T-helper 22 cell (primary cell): ENCODE results near the gene NINL.
"Not testable (repeated sequence)": the region's sequence is repeated elsewhere in the genome, so short reads cannot be mapped to it uniquely, and the experiment has no call there.

Source experiments
- DNase-seq: peaks from one replicate; pipeline ENCODE4 v3.0.0-alpha.2; 2020; ENCODE audit warnings: low read depth

Gene NINL

DNA sequence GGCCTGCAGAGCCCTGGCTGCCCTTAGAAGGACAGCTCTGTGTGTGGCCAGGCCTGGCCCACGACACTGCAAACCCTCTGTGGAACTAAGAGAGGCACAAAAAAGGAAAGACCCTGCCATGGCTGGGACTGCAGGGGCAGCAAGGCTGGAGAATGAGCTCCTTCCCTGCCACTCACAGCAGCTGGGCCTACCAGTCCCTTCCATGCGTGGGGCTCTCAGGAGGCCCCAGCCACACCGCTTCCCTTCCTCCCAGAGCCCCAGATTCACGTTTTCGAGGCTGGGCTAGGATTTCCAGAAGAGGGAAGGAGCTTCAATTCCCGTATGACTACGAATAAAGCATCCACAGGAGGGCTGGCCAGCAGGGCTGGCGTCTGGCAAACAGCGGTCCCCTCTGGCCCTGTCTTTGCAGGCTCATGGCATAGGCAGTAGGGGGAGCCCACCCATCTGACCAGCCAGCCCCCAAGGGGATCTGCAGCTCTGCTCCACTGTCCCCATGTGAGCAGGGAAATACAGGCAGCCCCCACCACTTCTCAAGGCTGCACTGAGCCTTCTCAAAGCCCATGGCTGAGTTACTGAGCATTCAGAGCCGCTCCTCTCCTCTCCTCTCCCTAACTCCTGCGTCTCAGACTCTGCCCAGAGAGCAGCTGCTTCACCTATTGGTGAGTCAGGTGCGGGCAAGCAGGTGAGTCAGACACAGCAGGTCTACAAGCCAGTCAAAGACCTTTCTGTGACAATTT is 53.1 kb downstream of the NINL start:
- no peak for DNase-seq

DNA sequence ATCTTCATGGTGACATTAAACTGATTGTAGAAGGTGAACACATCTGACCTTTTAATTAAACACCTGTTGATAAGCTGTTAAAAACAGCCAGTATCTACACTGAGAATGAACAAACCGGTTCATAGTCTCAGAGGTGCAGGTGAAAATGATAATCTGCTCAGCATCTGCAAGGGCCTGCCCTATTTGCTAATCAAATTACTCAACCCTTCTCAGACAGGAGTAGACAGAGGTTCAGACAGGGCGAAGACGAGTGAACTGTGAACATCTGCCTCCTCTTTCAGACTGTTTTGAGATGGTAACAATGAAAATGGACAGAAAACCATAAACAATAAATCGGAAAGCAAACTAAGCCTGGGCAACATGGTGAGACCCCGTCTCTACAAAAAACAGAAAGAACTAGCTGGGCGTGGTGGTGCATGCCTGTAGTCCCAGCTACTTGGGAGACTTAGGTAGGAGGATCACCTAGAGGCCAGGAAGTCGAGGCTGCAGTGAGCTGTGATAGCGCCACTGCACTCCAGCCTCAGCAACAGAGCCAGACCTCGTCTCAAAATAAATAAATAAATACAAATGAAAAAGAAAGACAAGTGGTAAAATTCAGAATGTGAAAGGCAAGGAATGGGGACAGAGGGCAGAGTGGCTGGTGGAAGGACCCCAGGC is 55.9 kb downstream of the NINL start:
- DNase-seq, result no peak

DNA sequence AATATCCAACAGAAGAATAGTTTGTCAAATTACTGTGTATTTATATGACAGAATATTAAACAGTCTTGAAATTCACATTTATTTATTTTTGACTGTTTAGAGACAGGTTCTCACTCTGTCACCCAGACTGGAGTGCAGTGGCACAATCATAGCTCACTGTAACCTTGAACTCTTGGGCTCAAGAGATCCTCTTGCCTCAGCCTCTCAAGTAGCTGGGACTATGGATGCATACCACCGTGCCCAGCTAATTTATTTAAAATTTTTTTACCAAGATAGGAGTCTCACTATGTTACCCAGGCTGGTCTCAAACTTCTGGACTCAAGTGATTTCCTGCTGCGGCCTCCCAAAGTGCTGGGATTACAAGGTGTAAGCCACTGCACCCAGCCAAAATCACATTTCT is 57.4 kb downstream of the NINL start:
- no peak for DNase-seq

DNA sequence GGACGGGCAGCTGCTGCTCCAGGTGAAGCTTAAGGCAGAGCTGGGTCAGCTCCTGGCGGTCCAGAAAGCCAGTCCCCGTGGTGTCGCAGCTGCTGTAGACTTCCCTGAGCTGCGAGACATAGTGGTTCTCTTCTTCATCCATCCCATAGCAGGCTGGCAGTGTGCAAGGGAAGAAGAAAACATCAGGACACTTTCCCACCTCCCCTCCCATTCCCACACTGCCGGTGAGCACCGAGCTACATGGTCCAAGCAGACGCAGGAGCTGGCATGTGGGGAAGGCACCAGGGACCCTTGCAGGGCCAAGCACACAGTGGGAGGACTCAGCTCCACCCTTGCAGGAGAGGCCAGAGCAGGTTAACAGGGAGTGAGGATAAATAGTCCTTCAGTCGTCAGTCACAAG is 58.9 kb downstream of the NINL start:
- no peak for DNase-seq

DNA sequence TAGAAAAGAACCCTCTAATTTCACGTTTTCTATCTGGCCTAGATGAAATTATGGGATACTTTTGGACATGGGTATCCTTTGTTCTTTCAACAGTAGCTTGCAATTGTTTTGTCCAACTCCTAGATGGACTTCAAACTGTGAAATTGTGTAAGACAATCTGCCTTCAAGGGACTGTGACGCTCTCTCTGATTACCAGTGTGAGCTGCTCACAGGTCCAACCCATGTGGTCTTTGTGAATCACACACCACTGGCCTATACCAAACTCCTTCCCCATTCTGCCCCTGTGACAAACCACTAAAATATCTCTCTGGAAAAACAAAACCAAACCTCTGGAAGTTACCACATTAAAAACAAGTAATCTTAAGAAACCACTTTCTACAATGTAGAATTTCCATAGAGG is 59.5 kb downstream of the NINL start:
- DNase-seq, result no peak

DNA sequence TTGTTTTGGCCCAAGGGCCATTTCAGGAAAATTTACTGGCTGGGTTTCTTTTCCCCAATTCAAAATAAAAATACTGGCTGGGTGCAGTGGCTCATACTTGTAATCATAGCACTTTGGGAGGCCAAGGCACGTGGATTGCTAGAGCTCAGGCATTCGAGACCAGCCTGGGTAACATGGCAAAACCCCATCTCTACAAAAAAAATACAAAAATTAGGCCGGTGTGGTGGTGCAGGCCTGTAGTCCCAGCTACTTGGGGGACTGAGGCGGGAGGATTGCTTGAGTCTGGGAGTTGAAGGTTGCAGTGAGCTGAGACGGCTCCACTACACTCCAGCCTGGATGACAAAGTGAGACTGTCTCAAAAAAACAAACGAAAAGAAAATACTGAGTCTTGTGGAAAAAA is 60.0 kb downstream of the NINL start:
- no peak for DNase-seq

GRCh38 chr20:25521382-25521781 is 63.9 kb downstream of the NINL start:
- no peak for DNase-seq

DNA sequence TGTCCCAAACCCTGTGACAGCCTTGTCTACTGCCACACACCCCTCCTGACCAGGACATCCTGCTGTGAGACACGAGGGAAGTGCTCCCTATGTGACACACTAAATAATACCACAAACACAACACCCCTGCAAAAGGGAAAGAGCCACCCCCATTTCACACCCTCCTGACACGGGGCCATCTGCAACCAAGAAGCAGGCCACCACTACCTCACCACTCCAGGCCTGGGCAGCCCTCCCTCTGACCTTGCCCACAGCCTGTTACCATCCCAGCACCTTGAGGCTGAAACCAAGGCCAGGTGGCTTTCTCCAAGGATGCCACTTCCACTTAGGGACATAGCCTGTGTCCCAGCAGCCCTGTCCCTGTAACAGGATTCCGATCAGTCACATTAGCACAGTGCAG is 68.2 kb downstream of the NINL start:
- DNase-seq, result no peak

DNA sequence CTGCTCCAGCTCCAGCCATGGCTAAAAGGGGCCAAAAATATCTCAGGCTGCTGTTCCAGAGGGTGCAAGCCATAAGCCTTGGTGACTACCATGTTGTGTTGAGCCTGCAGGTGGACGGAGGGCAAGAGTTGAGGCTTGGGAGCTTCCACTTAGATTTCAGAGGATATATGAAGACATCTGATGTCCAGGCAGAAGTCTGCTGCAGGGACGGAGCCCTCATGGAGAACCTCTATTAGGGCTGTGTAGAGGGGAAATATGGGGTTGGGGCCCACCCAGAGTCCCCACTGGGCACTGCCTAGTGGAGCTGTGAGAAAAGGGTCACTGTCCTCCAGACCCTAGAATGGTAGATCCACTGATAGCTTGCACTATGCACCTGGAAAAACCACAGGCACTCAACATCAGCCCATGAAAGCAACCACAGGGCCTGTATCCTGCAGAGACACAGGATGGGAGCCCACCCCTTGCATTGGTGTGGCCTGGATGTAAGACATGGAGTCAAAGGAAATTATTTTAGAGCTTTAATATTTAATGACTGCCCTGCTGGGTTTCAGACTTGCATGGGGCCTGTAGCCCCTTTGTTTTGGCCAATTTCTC is 70.5 kb downstream of the NINL start:
- DNase-seq, result no peak

DNA sequence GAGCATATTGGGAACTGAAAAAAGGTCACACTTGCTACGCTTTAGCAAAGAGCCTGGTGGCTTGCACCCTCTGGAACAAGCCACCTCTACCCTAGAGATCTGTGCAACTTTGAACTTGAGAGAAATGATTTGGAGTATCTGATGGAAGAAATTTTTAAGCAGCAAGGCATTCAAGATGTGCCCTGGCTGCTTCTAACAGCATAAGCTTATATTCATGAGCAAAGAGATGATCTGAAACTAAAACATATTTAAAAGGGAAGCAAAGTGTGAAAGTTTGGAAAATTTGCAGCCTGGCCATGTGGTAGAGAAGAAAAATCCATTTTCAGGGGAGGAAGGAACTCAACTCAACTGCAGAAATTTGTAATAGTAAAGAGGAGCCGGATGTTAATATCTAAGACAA is 71.1 kb downstream of the NINL start:
- DNase-seq, result no peak

- DNase-seq, result no peak
Observed at GRCh38 chr20:25512709-25513108, 72.6 kb downstream of the NINL start.

- no peak for DNase-seq
Observed at GRCh38 chr20:25511183-25511582, 74.1 kb downstream of the NINL start.

- no peak for DNase-seq
Observed at GRCh38 chr20:25510721-25511120, 74.6 kb downstream of the NINL start.

- DNase-seq, result no peak
Observed at GRCh38 chr20:25510202-25510601, 75.1 kb downstream of the NINL start.

- no peak for DNase-seq
Observed at GRCh38 chr20:25509084-25509483, 76.2 kb downstream of the NINL start.

GRCh38 chr20:25508083-25508770 is 77.1 kb downstream of the NINL start:
- no peak for DNase-seq

DNA sequence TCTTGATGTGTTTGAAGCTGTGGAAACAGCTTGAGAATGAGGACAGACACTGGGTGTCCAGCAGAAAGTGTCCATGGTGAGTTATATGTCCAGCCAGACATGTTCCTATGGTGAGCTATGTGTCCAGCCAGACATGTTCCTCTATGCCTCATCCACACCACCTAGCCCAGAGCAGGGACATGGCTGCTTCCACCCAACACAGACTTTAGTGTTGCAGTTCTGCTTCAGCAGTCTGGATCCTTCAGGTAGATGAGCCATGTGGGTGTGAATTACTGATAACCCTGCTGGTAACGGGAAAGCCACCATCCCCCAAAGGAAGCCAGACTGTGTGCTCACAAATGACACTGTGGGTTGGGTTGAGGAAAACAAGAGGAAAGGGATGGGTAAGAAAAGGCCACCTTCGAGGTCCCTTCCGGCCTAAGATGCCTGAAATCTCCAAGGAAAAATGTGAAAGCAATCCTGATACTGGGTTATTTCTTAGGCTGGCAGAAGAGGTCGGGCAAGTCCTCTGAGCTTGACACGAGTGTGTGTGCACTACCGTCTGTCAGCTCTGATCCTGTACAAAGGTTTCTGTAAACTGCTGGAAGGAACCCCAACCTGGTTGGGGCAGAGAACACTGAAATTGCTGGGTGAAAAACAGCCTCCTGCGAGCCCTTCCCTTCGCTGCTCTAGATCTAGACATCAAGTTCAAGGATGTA is 77.8 kb downstream of the NINL start:
- no peak for DNase-seq

DNA sequence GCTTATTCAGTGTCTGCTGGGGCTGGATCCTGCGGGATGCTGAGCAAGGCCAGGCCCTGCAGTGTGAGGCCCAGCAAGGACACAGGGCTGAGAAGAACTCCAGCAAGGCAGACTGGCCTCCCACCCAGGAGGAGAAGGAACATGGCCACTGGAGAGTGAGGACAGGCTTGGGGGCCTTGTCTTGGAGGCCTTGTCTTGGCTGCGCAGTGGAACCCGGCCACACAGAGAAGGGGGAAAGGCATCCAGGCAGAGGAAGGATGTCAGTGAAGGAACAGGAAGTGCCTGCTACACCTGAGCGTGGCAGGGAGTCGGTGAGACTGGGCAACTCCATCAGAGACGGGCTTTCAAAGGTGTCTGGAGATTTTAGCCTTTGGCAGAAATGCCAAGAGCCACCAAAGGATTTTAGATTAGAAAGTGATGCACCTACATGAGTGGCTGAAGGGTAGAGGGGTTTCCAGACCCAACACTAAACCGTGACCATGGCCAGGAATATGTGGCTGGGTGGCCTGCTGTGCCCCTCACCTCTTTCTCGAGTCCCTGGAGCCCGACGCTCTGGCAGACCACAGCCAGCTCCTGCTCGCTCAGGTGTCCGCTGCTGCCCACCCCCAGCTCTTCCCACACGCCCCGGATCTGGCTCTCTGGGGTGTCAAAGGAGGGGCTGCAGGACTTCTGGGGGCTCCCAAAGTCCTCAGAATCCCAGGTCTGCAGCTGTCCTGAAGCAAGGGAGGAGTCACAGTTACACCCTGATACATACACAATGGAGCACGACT is 80.8 kb downstream of the NINL start:
- DNase-seq, result no peak

DNA sequence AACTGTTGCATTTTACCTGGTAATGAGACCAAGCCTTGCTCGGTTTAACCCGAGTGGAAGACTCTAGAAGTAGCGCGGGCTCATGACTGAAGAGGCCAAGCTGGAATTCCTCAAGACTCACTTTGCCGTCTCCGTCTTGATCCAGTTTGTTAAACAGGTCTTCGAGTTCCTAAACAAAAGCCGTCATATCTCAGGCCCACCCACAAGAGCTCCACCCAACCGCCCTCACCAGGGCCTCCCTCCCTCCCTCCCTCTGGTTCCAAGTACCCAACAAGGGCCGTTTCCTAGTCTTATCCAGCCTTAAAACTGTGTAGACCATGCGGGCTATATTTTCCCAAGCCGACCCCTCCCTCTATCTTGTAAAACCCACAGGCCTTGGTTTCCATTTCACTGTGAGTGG is 81.4 kb downstream of the NINL start:
- no peak for DNase-seq

GRCh38 chr20:25503051-25503639 is 82.2 kb downstream of the NINL start:
- DNase-seq, result not testable (repeated sequence)

GRCh38 chr20:25500880-25501351 is 84.4 kb downstream of the NINL start:
- no peak for DNase-seq
